ENCODE measurements around the gene HIVEP3.

The HIVEP3 gene

DNA sequence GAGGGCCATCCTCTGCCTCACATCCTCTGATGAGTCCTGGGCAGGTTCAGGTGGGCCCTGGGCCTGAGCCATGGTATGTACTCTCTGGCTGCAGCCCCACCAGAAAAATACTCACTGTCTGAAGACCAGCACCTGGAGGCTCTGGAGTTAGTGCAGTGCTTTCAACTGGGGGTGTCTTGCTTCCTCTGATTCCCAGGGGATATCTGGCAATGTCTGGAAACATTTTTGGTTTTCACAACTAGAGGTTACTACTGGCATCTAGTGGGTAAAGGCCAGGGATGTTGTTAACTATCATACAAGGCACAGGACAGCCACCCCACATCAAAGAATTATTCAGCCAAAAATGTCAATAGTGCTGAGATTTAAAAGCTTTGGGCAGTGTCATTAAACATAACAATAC lies 152.7 kb downstream of the HIVEP3 start:
- no peak for DNase-seq (ENCODE audit: low read depth in 2 of 3, low spot score in 1 of 3)

DNA sequence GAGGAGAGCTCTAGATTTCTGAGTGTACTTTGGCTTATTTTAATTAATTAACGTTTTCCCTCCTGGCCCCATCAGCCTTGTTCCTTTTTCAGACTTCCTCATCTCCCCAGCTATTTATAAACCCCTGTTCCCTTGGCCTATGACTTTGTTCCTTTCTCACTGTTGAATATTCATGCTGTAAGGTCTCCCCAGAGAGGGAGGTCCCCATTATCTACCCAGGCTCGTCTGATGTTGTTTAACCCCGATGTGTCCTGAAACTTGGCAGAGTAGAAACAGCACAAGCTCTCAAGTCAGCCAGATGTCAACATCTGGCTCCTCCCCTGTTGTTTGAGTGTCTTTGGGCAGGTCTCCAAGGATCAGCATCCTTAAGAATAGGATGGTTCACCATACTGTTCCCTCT lies 153.6 kb downstream of the HIVEP3 start:
- DNase-seq (ENCODE audit: low read depth in 2 of 3, low spot score in 1 of 3), result no peak

DNA sequence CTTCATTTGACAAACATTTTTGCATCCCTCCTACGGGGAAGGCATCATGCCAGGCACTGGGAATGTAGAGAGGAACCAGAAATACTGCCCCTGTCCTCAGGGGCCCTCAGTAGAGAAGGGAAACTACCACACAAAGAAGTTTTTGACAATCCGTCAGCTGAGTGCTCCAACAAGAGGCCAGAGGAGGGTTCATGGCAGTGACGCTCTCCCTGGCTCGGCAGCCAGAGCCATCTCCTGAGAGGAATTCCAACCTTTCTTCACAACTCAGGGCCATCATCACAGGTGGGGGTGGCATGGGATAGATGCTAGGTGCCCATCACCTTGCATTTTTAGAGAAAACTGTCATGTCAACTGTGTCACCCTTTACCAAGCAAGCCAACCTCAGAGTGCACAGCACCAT lies 154.1 kb downstream of the HIVEP3 start:
- no peak for DNase-seq (ENCODE audit: low read depth in 2 of 3, low spot score in 1 of 3)

DNA sequence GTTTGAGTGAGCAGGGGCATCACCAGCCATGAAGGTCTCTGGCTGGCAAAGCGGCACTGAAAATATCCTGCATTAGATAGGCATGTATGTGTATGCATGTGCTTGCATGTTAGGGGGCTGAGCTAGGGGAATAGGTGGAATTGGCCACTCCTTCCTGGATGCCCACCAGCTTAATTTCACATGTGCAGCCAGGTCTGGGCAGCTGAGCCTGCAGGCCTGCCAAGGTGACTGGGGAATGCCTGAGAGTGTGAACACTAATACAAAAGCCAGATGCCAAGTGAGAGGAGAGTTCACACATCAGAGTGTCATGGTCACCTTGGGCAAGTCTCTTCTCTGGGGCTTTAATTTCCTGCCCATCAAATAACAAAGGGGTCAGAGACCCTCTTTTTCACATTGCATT lies 155.9 kb downstream of the HIVEP3 start:
- no peak for DNase-seq (ENCODE audit: low read depth in 2 of 3, low spot score in 1 of 3)

DNA sequence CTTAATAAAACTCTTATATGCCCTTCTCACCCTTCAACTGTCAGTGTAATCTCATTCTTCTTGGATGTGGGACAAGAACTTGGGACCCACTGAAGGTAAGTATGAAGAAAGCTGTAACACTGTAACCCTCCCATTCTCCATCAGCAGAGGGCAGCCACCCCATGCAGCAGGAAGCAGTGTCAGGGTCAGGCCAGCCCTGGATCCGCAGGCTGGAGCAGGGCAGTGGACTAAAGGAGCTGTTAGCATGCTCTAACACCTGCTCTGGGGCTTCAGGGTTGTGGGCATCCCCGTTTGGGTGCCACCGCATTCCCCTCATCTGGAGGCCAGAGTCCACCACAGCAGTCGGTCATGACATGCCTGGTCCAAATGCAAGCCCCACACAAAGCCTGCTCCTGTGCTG lies 156.5 kb downstream of the HIVEP3 start:
- DNase-seq (ENCODE audit: low read depth in 2 of 3, low spot score in 1 of 3), result no peak

DNA sequence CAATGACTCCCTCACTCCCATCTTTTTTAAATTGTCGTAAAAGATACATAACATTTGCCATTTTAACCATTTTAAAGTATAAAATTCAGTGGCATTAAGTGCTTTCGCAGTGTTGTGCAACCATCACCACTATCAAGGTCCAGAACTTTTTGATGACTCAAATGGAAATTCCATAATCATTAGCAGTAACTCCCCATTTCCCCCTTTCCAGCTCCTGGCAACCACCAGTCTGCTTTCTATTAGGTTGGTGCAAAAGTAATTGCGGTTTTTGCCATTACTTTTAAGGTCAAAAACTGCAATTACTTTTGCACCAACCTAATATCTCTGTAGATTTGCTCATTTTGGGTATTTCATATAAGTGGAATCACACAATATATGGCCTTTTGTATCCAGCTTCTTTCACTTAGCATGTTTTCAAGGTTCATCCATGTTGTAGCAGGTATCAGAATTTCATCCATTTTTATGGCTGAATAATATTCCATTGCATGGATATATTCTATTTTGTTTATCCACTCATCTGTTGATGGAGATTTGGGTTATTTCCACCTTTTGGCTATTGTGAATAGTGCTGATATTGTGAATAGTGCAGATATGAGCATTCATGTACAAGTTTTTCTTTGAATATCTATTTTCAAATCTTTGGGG lies 159.7 kb downstream of the HIVEP3 start:
- no peak for DNase-seq (ENCODE audit: low read depth in 2 of 3, low spot score in 1 of 3)

DNA sequence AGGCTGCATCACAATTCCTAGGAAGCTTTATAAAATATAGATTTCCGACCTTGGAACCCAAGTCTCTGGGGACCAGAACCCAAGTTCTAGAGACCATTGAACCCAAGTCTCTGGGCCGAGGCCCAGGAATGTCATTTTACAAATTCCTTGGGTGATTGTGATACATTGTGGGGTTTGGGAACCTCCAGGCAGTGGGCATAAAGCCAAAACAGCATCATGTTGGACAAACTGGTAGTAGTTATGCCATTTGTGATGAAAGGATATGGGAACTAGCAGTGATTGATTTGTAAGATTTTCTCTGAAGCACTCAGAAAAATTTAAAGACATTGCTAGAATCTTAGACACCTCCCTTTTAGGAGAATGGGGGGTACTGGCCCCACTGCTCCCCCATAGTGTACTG lies 160.2 kb downstream of the HIVEP3 start:
- no peak for DNase-seq (ENCODE audit: low read depth in 2 of 3, low spot score in 1 of 3)

DNA sequence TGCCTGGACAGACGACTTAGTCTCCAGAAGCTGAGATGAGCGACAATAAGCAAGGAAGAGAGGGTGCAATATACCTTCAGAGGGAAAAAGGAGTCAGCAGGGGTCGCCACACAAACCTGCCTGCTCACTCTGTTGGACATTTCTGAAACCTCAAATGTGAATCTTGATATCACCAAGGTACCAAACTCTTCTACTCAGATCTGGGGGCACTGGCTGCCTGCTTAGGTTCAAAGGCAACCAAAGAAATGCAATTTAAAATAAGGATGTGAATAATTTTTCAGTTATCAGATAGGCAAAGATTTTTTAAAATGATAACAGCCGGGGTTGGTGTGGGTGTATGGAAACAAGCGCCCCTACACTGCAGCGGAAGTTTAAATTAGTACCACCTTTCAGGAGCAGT lies 164.2 kb downstream of the HIVEP3 start:
- no peak for DNase-seq (ENCODE audit: low read depth in 2 of 3, low spot score in 1 of 3)

DNA sequence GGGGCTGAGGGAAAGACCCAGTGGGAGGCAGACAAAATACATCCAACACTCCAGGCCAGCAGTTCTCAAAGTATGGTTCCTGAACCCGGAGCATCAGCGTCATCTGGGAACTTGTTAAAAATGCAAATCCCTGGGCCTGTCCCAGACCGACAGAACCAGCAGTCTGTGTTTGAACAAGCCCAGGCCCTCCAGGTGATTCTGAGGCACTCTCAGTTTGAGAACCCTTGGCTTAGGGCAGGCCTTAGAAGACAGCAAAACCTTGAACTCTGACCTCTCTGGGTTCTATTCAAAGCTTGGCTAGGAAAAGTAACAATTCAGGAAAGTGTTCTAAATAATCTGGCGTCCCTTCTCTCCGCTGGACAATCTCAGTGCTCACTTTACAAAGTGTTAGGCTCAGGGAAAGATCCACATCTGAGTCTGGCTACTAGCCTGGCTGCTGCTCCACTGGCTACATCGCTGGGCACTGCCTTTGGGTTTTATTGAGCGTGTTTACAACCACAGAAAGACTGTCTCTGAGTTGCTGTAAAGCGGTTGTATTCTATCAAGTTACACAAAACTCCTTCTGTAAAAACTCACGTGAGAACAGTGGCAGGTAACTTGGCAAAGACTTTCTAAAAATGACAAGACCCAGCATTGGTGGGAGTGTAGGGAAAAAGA lies 166.1 kb downstream of the HIVEP3 start:
- no peak for DNase-seq (ENCODE audit: low read depth in 2 of 3, low spot score in 1 of 3)

DNA sequence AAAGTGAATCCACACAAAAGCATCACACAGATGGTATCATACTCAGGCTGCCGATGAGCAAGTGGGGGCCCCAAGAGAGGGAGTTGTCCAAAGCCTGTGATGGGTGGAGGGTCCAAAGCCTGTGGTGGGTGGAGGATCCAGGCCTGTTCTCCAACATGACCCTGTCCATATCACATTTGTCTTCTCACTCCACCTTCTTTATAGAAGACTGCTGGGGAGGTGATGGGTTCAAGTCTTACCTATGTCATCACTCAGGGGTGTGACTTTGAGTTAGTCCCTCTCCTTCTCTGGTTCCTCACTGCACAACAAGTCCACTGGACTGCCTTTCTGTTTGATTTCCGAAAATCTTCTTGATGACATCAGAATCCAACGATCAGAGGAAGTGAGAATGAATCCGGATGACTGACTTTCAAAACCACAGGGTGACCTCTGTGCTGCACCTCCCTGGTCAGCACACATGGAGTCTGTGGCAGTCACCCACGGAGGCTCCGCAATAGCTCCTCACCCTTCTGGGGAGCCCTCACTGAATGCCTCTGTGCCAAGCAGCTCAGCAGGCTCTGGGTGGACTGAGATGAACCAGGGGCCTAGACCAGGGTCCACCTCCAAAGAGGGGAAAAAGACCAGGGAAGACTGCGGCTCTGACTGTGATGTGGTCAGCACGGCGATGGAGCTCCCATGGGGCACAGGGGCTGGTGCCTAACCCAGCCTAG lies 166.8 kb downstream of the HIVEP3 start:
- DNase-seq (ENCODE audit: low read depth in 2 of 3, low spot score in 1 of 3), result no peak

DNA sequence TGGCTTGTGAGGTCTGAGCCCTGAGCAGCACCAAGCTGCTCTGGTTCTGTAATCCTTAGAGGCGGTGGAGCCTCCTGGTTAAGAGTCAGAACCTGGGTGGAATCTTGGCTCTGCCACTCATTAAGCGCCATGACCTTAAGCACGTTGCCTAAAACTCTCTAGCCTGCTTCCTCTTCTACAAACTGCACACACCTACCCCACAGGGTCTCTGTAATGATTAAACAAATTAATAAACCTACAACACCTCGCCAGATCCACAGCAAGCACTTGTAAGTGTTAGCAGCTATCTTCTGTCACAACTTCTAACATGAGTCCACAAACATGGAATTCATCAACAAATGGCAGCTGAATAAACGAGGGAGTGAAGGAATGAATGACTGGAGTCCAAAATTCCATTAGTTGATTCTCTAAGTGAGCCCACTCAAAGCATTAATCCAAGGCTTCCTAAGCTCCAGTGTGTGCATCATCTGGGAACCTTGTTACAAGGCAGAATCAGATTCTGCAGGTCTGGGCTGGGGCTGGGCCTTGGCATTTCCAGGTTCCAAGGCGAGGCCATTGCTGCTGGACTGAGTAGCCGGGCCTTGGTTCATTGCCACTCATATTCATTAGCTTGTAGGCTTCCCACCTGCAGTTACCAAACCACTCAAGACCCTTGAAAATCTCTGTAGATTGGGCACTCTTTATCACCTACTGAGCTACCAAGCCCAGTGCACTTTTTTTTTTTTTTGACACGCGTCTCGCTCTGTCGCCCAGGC lies 168.6 kb downstream of the HIVEP3 start:
- no peak for DNase-seq (ENCODE audit: low read depth in 2 of 3, low spot score in 1 of 3)

DNA sequence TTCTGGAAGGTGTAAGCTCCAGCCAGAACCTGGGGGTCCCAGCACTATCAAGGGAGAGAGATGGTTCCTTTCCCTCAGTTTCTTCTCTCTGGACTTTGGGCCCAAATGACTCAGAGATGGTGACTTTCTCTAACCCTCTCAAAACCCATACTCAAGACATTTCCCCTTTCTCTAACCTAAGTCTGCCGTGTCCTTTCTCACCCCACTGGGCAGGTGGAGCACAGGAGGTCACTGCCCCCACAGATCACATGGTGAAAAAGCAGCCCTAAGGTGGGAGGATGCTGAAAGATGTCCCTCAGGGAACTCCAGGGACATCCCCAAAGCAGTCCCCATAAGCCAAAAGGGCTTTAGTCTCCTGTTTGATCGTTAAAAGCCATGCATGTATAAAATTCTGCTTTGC lies 173.7 kb downstream of the HIVEP3 start:
- no peak for DNase-seq (ENCODE audit: low read depth in 2 of 3, low spot score in 1 of 3)

DNA sequence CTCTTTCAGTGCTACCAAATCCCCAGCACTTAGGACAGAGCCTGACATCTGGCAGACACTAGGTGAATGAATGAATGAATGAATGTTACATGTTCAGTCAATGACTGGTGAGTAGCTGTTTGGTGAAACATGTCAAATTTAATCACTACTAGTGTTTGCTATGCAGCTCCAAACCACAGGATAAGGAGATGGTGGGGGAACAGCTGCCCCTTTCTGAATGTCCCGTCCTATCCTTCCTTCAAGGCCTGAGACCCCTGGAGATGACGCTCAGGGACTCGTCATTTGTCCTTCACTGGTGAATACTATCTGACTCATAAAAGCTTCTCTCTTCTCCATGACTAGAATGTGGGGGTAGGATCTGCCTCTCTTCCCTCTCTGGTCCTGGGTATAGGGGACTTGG lies 175.4 kb downstream of the HIVEP3 start:
- no peak for DNase-seq (ENCODE audit: low read depth in 2 of 3, low spot score in 1 of 3)

DNA sequence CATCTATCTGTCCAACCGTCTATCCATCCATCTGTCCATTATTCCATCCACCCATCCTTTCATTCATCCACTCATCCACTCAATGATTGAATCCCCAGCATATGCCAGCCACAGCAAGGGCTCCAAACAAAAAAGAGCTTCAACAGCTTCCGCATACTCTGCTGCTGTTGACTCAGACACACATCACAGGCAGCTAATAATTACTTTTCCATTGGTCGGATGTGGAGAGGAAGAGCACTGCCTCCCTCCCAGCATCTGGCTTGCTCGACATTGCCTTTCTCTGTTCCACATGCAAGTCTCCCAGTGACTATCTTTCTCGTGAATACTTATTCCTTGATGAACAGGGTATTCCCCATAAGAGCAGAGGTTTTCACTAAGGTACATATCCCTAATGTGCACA lies 176.5 kb downstream of the HIVEP3 start:
- no peak for DNase-seq (ENCODE audit: low read depth in 2 of 3, low spot score in 1 of 3)

DNA sequence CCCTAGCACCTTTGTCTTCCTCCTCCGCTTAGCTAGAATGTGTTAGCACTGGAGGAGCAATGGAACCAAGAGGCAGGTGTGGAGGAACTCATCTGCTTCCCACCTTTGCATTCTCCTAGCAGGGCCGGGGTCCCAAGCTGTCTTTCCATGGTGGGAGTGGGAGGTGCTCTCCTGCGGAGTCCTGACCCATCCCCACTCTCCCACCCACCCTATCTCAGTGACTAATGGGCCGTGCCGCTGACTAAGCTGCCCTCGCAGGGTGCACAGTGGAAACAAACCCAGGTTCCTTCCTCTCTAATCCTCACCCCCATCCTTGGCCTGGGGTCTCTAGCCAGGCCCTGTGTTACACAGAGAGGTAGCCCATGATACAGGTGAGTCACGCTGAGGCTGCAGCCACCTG lies 177.5 kb downstream of the HIVEP3 start:
- DNase-seq (ENCODE audit: low read depth in 2 of 3, low spot score in 1 of 3), result peak in 1 of 3 donors; percentile 47

DNA sequence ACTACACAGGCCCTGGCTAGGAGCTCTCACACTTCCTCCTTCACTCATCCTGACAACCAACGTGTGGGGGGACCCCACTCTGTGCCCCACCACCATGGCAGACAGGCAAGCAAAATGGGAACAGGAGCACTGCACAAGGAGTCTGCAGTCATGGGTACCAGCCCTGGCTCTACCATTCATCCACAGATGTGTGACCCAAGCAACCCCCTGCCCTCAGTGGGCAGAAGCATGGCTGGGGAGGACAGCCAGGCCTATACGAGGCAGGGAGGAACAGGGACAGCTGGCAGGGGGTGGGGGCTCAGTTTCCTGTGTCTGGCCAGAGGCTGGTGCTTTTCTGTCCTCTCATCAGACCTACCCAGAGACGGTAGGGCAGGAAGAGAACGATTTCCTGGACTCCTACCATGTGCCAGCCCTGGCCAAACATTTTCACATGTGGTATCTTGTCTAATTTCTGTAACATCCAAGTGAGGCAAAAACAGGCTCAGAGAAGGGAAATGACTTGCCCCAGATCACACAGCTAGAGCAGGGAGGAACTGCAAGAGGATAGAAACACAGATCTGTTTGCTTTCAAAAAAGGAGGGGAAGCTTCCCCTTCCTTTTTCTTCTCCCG lies 178.0 kb downstream of the HIVEP3 start:
- no peak for DNase-seq (ENCODE audit: low read depth in 2 of 3, low spot score in 1 of 3)

DNA sequence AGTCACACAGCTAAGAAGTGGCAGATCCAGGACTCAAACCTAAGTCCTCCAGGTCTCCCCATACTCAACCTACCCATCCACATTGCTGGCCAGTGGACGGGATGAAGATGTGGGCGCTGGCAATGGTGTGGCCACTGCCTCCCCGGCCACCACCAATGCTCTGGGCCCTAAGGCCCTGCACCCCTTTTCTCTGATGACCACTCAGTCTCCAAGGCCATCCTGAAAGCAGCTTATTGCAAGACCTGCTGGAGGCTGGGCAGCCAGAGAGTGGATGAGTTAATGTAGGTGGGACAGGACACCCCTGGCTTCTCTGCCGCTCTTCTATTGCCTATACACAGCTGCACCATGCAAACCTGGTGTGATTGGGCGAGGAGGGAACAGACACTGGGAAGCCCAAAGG lies 178.7 kb downstream of the HIVEP3 start:
- no peak for DNase-seq (ENCODE audit: low read depth in 2 of 3, low spot score in 1 of 3)

DNA sequence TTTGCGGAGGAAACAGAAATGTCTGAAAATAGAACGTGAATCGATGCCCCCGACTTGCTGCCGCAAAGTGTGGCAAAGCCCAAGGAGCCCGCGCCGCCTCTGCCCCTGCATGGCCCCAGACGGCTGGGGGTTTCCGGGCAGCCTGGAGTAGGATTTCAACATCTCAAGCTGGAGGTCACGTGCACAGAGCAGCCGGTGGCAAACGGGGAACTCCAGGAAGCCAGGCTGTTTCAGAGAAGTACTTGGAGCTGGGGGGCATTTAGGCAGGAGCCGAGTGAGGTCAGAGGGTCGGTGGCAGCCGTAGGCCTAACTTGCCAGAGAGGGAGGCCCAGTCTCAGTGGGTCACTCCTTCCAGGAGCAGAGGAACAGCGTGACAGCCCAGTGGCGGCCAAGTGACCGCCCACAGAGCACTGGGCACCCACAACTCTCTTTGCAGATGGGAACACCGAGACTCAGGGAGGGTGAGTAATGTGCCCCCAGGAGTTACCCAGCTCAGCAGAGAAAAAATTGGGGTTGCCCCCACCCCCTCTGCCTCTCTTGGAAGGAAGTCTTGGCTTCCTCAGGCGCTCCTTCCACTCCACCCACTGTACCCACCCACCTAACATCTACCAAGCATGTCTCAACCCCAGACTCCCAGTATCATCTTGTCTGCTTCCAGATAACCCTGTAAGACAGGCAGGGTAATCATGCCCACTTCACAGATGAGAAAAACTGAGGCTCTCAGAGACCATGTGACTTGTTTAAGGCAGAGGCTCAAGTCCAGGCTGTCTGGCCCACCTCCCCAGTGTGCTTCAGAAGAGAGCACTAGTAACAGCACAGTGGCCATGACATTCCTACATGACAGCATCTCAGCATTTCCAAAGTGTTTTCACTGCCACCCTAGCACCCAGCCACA lies 179.4 kb downstream of the HIVEP3 start:
- DNase-seq (ENCODE audit: low read depth in 2 of 3, low spot score in 1 of 3), result peak; percentile 80 to 88 (median 87)

DNA sequence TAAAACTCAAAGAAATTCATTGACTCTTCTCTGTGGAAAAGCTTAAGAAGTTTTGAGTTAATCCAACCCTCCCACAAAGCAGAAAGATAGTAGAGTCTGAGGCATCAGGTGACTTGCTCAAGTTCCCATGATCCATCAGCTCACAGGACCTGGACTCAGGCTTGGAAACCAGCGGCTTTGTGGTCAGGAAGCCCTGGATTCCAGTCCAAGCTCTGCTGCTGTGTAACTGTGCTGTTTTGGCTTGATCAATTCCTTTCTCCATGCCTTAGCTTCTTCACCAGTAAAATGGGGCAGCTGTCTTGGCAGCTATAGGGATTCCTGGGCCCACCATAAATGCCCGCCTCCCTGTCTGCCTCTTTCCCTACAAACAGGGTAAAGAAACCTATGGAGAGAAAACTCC lies 180.2 kb downstream of the HIVEP3 start:
- no peak for DNase-seq (ENCODE audit: low read depth in 2 of 3, low spot score in 1 of 3)

DNA sequence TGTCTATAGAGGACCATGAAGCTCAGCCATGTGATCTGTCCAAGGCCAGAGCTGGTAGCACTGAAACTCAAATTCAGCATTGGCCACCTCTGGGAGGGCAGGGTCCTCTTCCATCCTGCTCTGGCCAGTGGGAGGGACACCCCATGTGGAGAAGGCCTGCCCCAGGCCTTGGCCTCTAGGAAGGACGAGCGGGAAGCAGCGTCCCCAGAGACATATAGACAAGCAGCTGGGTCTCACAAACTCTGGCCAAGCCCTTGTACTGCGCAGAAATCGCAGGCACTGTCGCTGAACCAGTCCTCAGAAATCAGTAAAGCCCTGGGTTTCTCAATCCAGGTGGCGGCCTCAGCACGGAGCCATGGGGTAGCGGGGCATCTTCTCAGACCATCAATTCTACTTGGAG lies 180.7 kb downstream of the HIVEP3 start:
- no peak for DNase-seq (ENCODE audit: low read depth in 2 of 3, low spot score in 1 of 3)

Data from stimulated activated CD4-positive, alpha-beta T cell treated with anti-CD3 and anti-CD28 coated beads, Interleukin-12 subunit alpha, Interleukin-12 subunit beta, amount 100 ng/mL, for 48 hours (primary cell).